Mammary microvascular endothelial cell (primary cell): ENCODE data around the gene RBM15. TPM values are rescaled to one million over a fixed set of nuclear protein-coding genes. Genes with fewer than 3 reads are reported as not detected.

Experiments
- total RNA-seq: library from RNA; depleted of rRNA; stranded (reverse); fragments of >200 nt; gene quantifications from 2 replicates; pipeline ENCODE4 v1.2.3, GENCODE V29; 2015

Gene RBM15
- 20.7 and 22.6 TPM in 2 replicates for total RNA-seq

DNA sequence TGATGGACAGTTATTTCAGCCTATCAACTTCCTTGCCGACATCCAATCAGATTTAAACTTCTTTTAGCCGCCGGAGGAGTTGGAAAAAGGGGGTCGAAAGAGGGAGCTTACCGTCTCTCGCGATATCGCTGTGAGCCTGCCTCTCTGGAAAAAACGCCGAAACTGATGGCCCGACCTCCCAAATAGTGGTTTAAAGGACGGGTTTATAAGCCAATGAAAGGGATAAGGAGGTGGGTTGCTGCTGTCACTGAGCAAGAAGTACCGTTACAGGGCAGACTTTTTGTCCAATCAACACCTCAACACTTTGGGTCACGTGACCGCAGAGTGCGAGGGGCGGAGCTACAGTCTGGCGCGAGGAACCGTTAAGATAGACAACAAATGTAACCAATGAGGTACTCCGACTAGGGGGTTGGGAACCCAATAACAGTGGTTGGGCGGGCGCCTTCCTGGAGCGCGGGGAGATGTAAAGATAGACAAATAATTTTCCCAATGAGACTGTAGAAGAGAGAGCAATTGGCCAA, at the start of gene RBM15:
Gene RBM15 (plus strand): TSS at position 492 of the 521 bp plus-strand sequence. CDS start 29 bp downstream, at position 521.

GRCh38 chr1:110390692-110391245, 51.6 kb downstream of the RBM15 start, which contains the start of gene SLC16A4:
Gene SLC16A4 (minus strand): TSS chr1:110391026. CDS start chr1:110389323, 1,703 bp downstream.

Other genes with a start within 250 kb of the RBM15 start
- not detected in 2 replicates for gene UBL4B, start 226.9 kb upstream of the RBM15 start, total RNA-seq
- gene SLC6A17, start 188.9 kb upstream of the RBM15 start, total RNA-seq: 2.0 and 2.4 TPM in 2 replicates
- gene KCNC4, start 129.1 kb upstream of the RBM15 start, total RNA-seq: 7.1 and 8.3 TPM in 2 replicates
- 0.20 and 1.5 TPM in 2 replicates for gene SLC16A4, start 51.6 kb downstream of the RBM15 start, total RNA-seq
- gene LAMTOR5, start 68.3 kb downstream of the RBM15 start, total RNA-seq: 163 and 210 TPM in 2 replicates
- gene PROK1, start 111.8 kb downstream of the RBM15 start, total RNA-seq: not detected in 2 replicates
- gene KCNA10, start 179.8 kb downstream of the RBM15 start, total RNA-seq: not detected in 2 replicates